GM23338 (cell line): ENCODE data around the gene CNTN1. TPM values are rescaled to one million over a fixed set of nuclear protein-coding genes. Genes with fewer than 3 reads are reported as not detected.

Experiments used
- ATAC-seq: fragments of 200-7000 bp; cut with Tn5 transposase; 3 replicates; pipeline ENCODE4 v1.9.1; 2020
- DNase-seq: peaks from one replicate; pipeline ENCODE4 v3.0.0-alpha.2; 2015; ENCODE audit warnings: low spot score
- H2AFZ ChIP-seq: fragments of 200-600 bp; sonication (generic); 2 replicates; pipeline ENCODE4 v1.8.0; 2016; ENCODE audit warnings: antibody characterized with exemption, mild to moderate bottlenecking, moderate library complexity
- H3F3A ChIP-seq: fragments of 200-600 bp; sonication (generic); replicated peaks from 2 replicates; pipeline ENCODE4 v1.8.0; 2017; ENCODE audit warnings: antibody characterized with exemption, mixed run types, low read depth
- H3K27ac ChIP-seq: fragments of 200-600 bp; sonication (generic); 2 replicates; pipeline ENCODE4 v1.6.1; 2016; ENCODE audit warnings: low read depth
- H3K27me3 ChIP-seq: fragments of 200-600 bp; sonication (generic); 2 replicates; pipeline ENCODE4 v1.8.0; 2016; ENCODE audit warnings: mild to moderate bottlenecking, mixed run types, moderate library complexity; ENCODE audit not compliant: insufficient read depth
- H3K36me3 ChIP-seq: fragments of 200-600 bp; sonication (generic); 2 replicates; pipeline ENCODE4 v1.8.0; 2016; ENCODE audit warnings: mild to moderate bottlenecking; ENCODE audit not compliant: insufficient read depth
- H3K4me1 ChIP-seq: fragments of 200-600 bp; sonication (generic); 2 replicates; pipeline ENCODE4 v1.8.0; 2016; ENCODE audit warnings: mild to moderate bottlenecking, moderate library complexity; ENCODE audit not compliant: insufficient read depth
- H3K4me2 ChIP-seq: fragments of 200-600 bp; sonication (generic); 2 replicates; pipeline ENCODE4 v1.7.1; 2017; ENCODE audit warnings: mixed run types
- H3K4me3 ChIP-seq: fragments of 200-600 bp; sonication (generic); 2 replicates; pipeline ENCODE4 v1.6.1; 2016; ENCODE audit warnings: mixed run types
- H3K79me2 ChIP-seq: fragments of 200-600 bp; sonication (generic); replicated peaks from 2 replicates; pipeline ENCODE4 v1.8.0; 2017; ENCODE audit warnings: mild to moderate bottlenecking; ENCODE audit not compliant: insufficient read depth
- H3K9me2 ChIP-seq: fragments of 200-600 bp; sonication (generic); 2 replicates; pipeline ENCODE4 v1.8.0; 2017; ENCODE audit not compliant: insufficient read depth
- H4K20me1 ChIP-seq: fragments of 200-600 bp; sonication (generic); replicated peaks from 2 replicates; pipeline ENCODE4 v1.8.0; 2017; ENCODE audit warnings: mild to moderate bottlenecking; ENCODE audit not compliant: insufficient read depth
- H3K27ac Mint-ChIP-seq: 2 replicates; pipeline ENCODE4 v1.8.0; 2020; ENCODE audit warnings: inconsistent platforms, mild to moderate bottlenecking, moderate library complexity, mixed read lengths
- H3K27me3 Mint-ChIP-seq: 3 replicates; pipeline ENCODE4 v1.8.0; 2022; ENCODE audit warnings: low read depth, mild to moderate bottlenecking, moderate library complexity, mixed read lengths, inconsistent platforms; ENCODE audit not compliant: insufficient read depth, poor library complexity
- H3K36me3 Mint-ChIP-seq: 3 replicates; pipeline ENCODE4 v1.8.0; 2021; ENCODE audit warnings: low read depth, mild to moderate bottlenecking, inconsistent platforms, moderate library complexity, mixed read lengths
- H3K4me1 Mint-ChIP-seq: 3 replicates; pipeline ENCODE4 v1.8.0; 2020; ENCODE audit warnings: mild to moderate bottlenecking, inconsistent platforms, mixed read lengths
- H3K4me3 Mint-ChIP-seq: 3 replicates; pipeline ENCODE4 v1.8.0; 2021; ENCODE audit warnings: moderate library complexity, mild to moderate bottlenecking, inconsistent platforms, mixed read lengths
- H3K9me3 Mint-ChIP-seq: 3 replicates; pipeline ENCODE4 v1.8.0; 2020; ENCODE audit warnings: moderate library complexity, mild to moderate bottlenecking, inconsistent platforms, mixed read lengths
- CREB1 ChIP-seq: fragments of 250-450 bp; sonication (Bioruptor Pico); IDR thresholded peaks from 2 replicates; pipeline ENCODE4 v1.5.0; 2020; ENCODE audit warnings: low read depth, mild to moderate bottlenecking, moderate library complexity
- EZH2 ChIP-seq: fragments of 200-600 bp; sonication (generic); IDR thresholded peaks from one replicate; pipeline ENCODE4 v1.8.0; 2017; ENCODE audit warnings: antibody characterized with exemption, mild to moderate bottlenecking, low read depth; ENCODE audit not compliant: unreplicated experiment
- EZH2phosphoT487 ChIP-seq: fragments of 200-600 bp; sonication (generic); IDR thresholded peaks from one replicate; pipeline ENCODE4 v1.8.1; 2018; ENCODE audit warnings: antibody characterized with exemption; ENCODE audit not compliant: unreplicated experiment
- JUNB ChIP-seq: IDR thresholded peaks from one replicate; pipeline ENCODE4 v1.6.1; 2016; ENCODE audit warnings: antibody characterized with exemption; ENCODE audit not compliant: unreplicated experiment
- NANOG ChIP-seq: IDR thresholded peaks from 2 replicates; pipeline ENCODE4 v1.6.1; 2016; ENCODE audit warnings: antibody characterized with exemption, borderline replicate concordance
- POLR2AphosphoS5 ChIP-seq: IDR thresholded peaks from 2 replicates; pipeline ENCODE4 v1.6.1; 2016; ENCODE audit warnings: antibody characterized with exemption, low read depth
- STAT1 ChIP-seq: IDR thresholded peaks from one replicate; pipeline ENCODE4 v1.6.1; 2016; ENCODE audit warnings: antibody characterized with exemption; ENCODE audit not compliant: unreplicated experiment
- ZNF114 ChIP-seq: fragments of 250-450 bp; sonication (Bioruptor Pico); IDR thresholded peaks from 2 replicates; pipeline ENCODE4 v1.5.0; 2020; ENCODE audit warnings: mild to moderate bottlenecking, moderate library complexity
- polyA plus RNA-seq: library from polyadenylated mRNA; unstranded; fragments of >200 nt; fragmentation: Nextera tagmentation; extraction: Ambion mirVana; gene quantifications from 2 replicates; pipeline ENCODE4 v1.2.1, GENCODE V29; 2016
- total RNA-seq: library from RNA; depleted of rRNA; stranded (reverse); fragments of >200 nt; shearing (Covaris generic); gene quantifications from 2 replicates; pipeline ENCODE4 v1.2.3, GENCODE V29; 2014
- TF ChIP-seq, protein P1 (sequence below), 2 experiments: fragments of 200-600 bp in 1 of 2; sonication (generic) in 1 of 2; conservative IDR thresholded peaks; 2 replicates each; pipeline versions ENCODE4 v1.5.1 to v1.6.1; 2016 to 2017; ENCODE audit warnings: antibody characterized with exemption in 2 of 2, low read depth in 2 of 2, mild to moderate bottlenecking in 2 of 2, moderate library complexity in 1 of 2
- TF ChIP-seq, protein P2 (sequence below): IDR thresholded peaks from one replicate; pipeline ENCODE4 v1.6.1; 2018; ENCODE audit warnings: antibody characterized with exemption; ENCODE audit not compliant: unreplicated experiment

Gene CNTN1
- total and polyA plus RNA-seq, 2 experiments from 2014 or later: 5.0 to 27.0 TPM

DNA sequence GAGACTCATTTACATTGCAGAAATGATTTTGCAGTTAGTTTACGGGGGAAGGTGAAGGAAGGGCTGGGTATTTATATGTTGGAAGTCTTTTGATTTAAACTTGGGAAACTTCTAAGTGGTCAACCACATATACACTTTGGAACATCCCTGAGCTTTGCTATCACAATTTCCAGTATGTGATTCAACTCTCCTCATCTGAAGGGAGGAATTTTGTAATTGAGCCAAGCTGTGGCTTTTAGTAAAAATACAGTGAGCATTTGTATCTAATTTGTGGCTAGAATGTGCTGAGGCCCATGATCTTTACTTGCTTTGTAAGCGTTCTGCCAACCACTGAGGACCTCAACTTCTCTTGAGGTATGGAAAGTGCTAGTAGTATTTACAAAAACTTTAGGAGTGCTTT is 260.8 kb downstream of the CNTN1 start:
- no peak overlapping the region for H3K4me2 ChIP-seq
- no peaks in the 10 kb centered on the region for H3K4me1 Mint-ChIP-seq
- H3K9me3 Mint-ChIP-seq: no peaks in the 10 kb centered on the region
- H4K20me1 ChIP-seq: no peaks in the 10 kb centered on the region
- ATAC-seq (no peak), DNase-seq (no peak)
- no peak overlapping the region for H2AFZ ChIP-seq
- no peak overlapping the region for H3K27ac Mint-ChIP-seq
- no peaks in the 10 kb centered on the region for H3K36me3 ChIP-seq
- H3K4me3 ChIP-seq: no peak overlapping the region
- no peaks in the 10 kb centered on the region for H3K27me3 ChIP-seq
- H3K36me3 Mint-ChIP-seq: no peaks in the 10 kb centered on the region
- H3K4me3 Mint-ChIP-seq: no peak overlapping the region
- no peaks in the 10 kb centered on the region for H3F3A ChIP-seq
- H3K27ac ChIP-seq: no peak overlapping the region
- no peaks in the 10 kb centered on the region for H3K79me2 ChIP-seq
- H3K4me1 ChIP-seq: no peaks in the 10 kb centered on the region
- no peak for TF ChIP-seq ZNF114 (CRISPR knock-in tag)
- TF ChIP-seq, protein P1, sequence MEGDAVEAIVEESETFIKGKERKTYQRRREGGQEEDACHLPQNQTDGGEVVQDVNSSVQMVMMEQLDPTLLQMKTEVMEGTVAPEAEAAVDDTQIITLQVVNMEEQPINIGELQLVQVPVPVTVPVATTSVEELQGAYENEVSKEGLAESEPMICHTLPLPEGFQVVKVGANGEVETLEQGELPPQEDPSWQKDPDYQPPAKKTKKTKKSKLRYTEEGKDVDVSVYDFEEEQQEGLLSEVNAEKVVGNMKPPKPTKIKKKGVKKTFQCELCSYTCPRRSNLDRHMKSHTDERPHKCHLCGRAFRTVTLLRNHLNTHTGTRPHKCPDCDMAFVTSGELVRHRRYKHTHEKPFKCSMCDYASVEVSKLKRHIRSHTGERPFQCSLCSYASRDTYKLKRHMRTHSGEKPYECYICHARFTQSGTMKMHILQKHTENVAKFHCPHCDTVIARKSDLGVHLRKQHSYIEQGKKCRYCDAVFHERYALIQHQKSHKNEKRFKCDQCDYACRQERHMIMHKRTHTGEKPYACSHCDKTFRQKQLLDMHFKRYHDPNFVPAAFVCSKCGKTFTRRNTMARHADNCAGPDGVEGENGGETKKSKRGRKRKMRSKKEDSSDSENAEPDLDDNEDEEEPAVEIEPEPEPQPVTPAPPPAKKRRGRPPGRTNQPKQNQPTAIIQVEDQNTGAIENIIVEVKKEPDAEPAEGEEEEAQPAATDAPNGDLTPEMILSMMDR (conservative IDR thresholded peaks at IDR 0.05; ENCODE audit: low read depth in 2 of 2): no peak
- no peak for TF ChIP-seq CREB1 (CRISPR knock-in tag)
- TF ChIP-seq, protein P2, sequence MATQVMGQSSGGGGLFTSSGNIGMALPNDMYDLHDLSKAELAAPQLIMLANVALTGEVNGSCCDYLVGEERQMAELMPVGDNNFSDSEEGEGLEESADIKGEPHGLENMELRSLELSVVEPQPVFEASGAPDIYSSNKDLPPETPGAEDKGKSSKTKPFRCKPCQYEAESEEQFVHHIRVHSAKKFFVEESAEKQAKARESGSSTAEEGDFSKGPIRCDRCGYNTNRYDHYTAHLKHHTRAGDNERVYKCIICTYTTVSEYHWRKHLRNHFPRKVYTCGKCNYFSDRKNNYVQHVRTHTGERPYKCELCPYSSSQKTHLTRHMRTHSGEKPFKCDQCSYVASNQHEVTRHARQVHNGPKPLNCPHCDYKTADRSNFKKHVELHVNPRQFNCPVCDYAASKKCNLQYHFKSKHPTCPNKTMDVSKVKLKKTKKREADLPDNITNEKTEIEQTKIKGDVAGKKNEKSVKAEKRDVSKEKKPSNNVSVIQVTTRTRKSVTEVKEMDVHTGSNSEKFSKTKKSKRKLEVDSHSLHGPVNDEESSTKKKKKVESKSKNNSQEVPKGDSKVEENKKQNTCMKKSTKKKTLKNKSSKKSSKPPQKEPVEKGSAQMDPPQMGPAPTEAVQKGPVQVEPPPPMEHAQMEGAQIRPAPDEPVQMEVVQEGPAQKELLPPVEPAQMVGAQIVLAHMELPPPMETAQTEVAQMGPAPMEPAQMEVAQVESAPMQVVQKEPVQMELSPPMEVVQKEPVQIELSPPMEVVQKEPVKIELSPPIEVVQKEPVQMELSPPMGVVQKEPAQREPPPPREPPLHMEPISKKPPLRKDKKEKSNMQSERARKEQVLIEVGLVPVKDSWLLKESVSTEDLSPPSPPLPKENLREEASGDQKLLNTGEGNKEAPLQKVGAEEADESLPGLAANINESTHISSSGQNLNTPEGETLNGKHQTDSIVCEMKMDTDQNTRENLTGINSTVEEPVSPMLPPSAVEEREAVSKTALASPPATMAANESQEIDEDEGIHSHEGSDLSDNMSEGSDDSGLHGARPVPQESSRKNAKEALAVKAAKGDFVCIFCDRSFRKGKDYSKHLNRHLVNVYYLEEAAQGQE: no peak
- no peak for TF ChIP-seq EZH2
- no peak for TF ChIP-seq NANOG
- H3K9me2 ChIP-seq: no peaks in the 10 kb centered on the region
- peaks cover 3% of the 10 kb centered on the region for H3K27me3 Mint-ChIP-seq

DNA sequence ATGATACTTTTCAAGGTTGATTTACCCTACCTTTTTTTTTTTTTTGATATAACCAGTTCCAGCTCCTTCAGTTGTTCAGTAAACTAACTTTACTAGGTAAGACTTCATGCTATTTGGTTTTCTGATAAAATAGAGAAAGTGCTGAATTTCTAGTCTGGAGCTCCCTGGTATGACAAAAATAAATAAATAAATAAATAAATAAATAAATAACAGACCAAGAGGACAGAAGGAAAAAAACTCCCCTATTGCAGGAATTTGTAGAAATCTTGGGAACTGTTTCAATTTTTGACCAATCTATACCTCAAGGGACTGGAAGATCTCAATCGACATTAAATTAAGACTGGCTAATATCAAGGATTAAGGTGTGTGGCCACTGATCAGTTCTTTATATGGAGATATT is 265.2 kb downstream of the CNTN1 start:
- Mint-ChIP-seq H3K27me3 (no peaks in the 10 kb centered on the region), H3K9me3 (no peaks in the 10 kb centered on the region), H3K4me1 (no peaks in the 10 kb centered on the region), H3K27ac (no peak overlapping the region), H3K36me3 (no peaks in the 10 kb centered on the region), H3K4me3 (no peak overlapping the region)
- ATAC-seq (no peak), DNase-seq (no peak)
- no peaks in the 10 kb centered on the region for H3K27me3 ChIP-seq
- H3K4me3 ChIP-seq: no peak overlapping the region
- no peak overlapping the region for H3K27ac ChIP-seq
- no peaks in the 10 kb centered on the region for H3K36me3 ChIP-seq
- H3K4me2 ChIP-seq: no peak overlapping the region
- no peaks in the 10 kb centered on the region for H3F3A ChIP-seq
- H3K9me2 ChIP-seq: no peaks in the 10 kb centered on the region
- no peaks in the 10 kb centered on the region for H3K79me2 ChIP-seq
- H3K4me1 ChIP-seq: no peaks in the 10 kb centered on the region
- no peak overlapping the region for H2AFZ ChIP-seq
- no peaks in the 10 kb centered on the region for H4K20me1 ChIP-seq
- TF ChIP-seq ZNF114 (CRISPR knock-in tag) (no peak), POLR2AphosphoS5 (no peak), NANOG (no peak), STAT1 (no peak), EZH2phosphoT487 (no peak), JUNB (no peak)
- TF ChIP-seq, protein P1 (conservative IDR thresholded peaks at IDR 0.05; ENCODE audit: low read depth in 2 of 2): no peak
